Lung microvascular endothelial cell (primary cell): ENCODE data around the gene HSPBAP1. TPM values are rescaled to one million over a fixed set of nuclear protein-coding genes. Genes with fewer than 3 reads are reported as not detected.
"Not testable (repeated sequence)": the region's sequence is repeated elsewhere in the genome, so short reads cannot be mapped to it uniquely, and the experiment has no call there.

Source experiments
- DNase-seq, 2 donors: peaks; one replicate each; pipeline versions ENCODE4 v3.0.0 to v3.0.0-alpha.2; 2010; ENCODE audit warnings: low read depth in 2 of 2
- total RNA-seq: library from RNA; depleted of rRNA; stranded (reverse); fragments of >200 nt; gene quantifications from 2 replicates; pipeline ENCODE4 v1.2.1, GENCODE V29; 2014

Gene HSPBAP1
- total RNA-seq, 1 donor from 2014 or later, result 12.5 TPM

DNA sequence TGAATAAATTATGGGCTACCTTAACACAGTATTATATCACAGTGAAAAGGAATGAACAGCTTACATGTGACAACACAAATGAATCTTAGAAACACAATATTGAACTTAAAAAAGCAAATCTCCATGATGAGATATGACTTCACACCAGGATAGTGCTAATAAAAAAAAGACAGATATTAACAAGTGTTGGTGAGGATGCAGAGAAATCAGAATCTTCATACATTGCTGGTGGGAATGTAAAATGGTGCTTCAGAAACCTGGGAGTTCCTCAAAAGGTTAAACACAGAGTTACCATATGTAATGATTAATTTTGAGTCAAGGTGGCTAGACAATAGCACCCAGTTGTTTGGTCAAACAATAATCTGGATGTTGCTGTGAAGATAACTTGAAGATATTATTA lies 51.4 kb downstream of the HSPBAP1 start:
- no peak for DNase-seq

DNA sequence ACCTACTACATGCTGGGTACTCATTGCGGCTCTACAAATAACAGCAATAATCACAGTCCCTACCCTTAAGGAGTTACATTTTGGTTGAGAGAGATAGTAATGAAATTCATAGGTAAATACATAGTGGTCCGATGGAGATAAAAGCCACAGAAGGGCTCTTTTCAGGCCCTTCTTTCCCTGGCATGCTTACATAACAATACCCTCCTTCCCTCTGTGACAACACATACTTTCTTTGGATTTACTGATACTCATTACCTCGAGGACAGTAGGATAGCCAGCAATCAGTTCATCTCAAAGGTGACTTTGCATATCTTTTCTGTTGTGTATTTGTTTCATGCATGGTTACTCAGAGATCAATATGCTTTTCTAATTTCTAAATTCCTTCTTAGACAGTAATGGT lies 54.5 kb downstream of the HSPBAP1 start:
- DNase-seq, result no peak

DNA sequence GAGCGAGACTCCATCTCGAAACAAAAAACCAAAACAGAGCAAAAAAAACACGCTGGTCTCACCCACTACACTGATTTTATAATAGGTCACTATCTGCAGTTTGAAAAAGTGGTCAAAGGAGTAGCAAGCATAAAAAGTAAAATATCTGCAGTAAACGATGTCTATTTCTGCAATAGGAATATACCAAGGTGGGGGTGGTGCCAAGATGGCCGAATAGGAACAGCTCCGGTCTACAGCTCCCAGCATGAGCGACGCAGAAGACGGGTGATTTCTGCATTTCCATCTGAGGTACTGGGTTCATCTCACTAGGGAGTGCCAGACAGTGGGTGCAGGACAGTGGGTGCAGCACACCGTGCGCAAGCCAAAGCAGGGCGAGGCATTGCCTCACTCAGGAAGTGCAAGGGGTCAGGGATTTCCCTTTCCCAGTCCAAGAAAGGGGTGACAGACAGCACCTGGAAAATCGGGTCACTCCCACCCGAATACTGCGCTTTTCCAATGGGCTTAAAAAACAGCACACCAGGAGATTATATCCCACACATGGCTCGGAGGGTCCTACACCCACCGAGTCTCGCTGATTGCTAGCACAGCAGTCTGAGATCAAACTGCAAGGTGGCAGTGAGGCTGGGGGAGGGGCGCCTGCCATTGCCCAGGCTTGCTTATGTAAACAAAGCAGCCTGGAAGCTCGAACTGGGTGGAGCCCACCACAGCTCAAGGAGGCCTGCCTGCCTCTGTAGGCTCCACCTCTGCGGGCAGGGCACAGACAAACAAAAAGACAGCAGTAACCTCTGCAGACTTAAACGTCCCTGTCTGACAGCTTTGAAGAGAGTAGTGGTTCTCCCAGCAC lies 60.7 kb downstream of the HSPBAP1 start:
- not testable (repeated sequence) for DNase-seq

GRCh38 chr3:122730240-122730639 lies 63.4 kb downstream of the HSPBAP1 start:
- DNase-seq, result no peak

- DNase-seq, result no peak
Observed at GRCh38 chr3:122728756-122729514, 64.7 kb downstream of the HSPBAP1 start.

- DNase-seq, result no peak
Observed at GRCh38 chr3:122728186-122728585, 65.4 kb downstream of the HSPBAP1 start.

- DNase-seq, result no peak
Observed at GRCh38 chr3:122727766-122728165, 65.9 kb downstream of the HSPBAP1 start.

DNA sequence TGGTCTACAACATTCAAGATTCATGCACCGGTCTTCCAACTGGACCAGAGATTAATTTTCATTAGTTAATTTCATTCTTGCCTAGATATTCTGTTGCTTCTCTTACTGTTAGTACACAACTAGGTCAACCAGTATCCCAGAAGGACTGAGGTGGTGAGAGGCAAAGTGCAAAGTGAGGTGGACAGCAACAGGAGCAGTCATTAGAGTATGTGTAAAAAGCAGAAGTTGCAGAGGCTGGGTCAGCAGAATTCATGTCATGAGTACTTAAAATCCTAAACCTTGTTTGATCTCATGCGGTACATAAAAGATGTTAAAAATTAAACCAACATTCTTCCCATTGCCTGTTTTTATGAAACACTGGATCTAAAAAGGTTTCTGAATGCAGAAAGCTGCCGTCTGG lies 66.3 kb downstream of the HSPBAP1 start:
- no peak for DNase-seq

GRCh38 chr3:122725106-122725505 lies 68.5 kb downstream of the HSPBAP1 start:
- no peak for DNase-seq

DNA sequence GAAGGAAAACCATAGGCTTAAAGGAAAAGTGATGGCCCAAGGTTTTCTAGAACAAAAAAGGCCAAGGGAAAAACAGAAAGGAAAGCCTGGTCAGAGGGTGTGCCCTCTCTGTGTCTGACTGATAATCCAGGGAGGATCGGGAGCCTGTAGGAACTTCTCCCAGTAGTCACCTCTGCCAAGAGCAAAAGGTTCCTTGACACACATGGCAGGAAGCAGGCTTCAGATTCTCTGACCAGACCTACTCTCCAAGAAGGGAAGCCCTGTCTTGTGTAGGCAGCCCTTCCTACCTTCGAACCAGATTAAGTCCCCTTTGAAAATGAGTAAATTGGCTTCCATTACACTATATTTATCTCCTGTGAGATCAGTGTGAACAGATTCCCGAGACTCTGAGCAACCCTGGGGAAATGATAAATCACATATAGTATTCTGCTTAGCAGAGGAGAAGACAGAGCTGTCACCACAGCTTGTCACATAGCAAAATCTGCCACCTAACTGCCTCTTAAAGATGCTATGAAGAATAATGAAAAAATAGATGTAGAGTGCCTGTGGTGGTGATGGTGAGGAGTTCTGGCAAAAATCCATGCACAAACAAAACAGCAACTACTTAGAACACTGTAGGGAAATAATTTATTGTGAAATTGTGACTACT lies 74.2 kb downstream of the HSPBAP1 start:
- DNase-seq, result no peak

DNA sequence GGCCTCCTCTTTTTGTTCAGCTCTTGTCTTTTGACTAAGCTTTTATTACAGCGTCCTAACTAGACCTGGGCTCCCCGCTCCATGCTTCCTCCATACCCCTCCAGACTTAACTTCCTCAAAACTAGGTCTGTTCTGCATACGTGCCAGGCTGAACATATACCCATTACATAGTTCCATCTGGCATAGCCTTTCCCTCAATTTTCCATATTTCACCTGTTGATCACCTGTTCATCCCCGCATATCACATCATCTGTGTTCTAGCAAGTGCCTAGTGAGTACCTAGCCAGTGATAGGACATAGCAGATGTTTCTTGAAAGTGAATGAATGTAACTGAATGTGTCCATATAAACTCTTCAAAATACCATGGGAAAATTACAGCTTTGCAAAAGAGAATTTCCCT lies 77.0 kb downstream of the HSPBAP1 start:
- DNase-seq, result no peak

DNA sequence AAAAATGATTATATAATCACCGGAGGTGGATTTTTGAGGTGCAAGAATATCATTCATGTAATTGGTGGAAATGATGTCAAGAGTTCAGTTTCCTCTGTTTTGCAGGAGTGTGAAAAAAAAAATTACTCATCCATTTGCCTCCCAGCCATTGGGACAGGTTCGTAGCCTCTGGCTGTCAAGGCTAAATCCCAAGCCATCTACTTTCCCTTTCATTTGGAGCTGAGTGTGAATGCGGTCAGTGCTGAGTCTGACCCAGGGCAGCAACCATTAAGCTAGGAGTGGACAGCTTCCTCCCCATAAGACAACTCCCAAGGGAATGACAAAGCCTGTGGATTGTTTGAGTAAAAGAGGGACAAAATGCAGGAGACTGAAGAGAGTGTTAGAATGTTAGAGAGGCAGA lies 79.4 kb downstream of the HSPBAP1 start:
- peak; percentile 75 to 91 for DNase-seq

DNA sequence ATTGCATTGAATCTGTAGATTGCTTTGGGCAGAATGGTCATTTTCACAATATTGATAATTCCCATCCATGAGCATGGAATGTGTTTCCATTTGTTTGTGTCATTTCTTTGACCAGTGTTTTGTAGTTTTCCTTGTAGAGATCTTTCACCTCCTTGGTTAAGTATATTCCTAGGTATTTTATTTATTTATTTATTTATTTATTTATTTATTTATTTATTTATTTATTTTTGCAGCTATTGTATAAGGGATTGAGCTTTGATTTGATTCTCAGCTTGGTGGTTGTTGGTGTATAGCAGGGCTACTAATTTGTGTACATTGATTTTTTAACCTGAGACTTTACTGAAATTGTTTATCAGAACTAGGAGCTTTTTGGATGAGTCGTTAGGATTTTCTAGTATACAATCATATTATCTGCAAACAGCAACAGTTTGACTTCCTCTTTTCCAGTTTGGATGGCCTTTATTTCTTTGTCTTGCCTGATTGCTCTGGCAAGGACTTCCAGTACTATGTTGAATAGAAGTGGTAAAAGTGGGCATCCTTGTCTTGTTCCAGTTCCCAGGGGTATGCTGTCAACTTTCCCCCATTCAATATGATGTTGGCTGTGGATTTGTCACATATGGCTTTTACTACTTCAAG lies 82.9 kb downstream of the HSPBAP1 start:
- not testable (repeated sequence) for DNase-seq

DNA sequence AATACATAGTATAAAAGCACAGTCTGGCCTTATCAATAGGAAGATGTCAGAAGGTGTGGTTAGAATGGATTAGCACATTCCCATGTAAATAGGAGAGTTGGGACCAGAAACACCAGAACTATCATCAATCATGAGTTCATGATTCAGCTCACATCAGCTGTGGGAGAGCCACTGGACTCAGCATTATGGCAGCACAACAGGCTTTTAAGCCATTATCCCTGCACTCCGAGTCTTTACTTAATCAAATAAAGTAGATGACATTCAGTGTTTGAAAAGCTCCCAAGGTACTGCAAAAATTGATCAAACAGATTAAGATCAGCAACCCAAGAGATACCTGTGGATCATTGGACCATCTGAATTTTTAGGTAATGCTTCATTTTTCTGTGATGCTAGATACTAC lies 88.3 kb downstream of the HSPBAP1 start:
- no peak for DNase-seq

GRCh38 chr3:122700193-122700592 lies 93.4 kb downstream of the HSPBAP1 start:
- no peak for DNase-seq

DNA sequence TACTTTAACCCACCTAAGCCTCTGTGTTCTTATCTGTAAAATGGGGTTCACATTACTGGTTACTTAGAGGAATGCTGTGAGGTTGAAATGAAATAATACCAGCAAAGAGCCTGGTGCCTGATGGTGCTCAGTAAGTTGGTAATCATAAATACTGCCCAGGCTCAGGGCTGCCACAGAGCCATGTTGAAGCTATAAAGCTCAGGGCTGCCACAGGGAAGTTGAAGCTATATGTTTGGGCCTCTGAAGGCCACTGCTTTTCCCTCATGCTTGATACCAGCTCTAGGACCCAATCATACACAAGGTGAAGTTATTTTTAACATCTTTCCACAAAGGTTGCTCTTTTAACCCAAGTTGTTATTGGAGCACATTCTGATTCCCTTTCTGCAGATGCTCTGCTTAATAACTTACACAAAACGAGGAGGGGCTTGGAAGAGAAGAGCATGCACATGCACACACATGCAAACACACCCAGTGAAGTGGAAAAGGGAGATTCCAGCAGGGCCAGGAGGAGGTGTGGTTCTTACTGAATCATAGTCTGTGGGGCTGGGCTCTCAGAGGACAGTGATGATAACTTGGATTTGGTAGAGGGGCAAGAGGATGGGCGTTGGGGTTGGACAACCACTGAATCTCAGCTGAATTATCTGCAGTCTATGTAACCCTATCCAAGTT lies 95.5 kb downstream of the HSPBAP1 start:
- no peak for DNase-seq

DNA sequence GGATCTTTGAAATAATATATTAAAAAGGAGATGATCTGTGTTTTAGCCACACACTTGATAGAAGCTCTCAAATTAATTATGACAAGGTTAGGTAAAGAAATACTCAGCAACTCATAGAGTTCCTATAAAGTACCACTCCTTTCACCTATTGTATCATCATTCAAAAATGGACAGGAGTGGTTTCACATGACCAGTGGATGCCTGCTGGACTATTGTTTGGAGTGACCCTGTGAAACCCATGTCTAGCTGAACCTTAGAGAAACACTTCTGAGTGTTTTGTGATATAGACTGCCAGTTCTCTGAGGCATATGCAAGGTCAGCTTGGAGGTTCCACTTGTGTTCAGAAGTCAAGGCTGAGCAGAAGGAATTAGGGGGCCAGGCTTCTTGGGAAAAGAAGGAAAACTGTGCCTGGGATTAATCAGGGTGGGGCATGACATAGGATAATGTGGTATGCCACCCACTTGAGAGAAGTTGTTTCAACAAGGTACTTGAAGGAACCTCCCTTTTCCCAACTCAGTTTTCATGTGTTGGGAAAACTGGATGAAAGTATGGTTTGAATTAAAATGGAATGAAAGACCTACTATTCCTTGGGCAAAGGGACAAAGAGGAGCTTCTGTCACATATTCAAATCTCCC lies 97.6 kb downstream of the HSPBAP1 start:
- DNase-seq, result no peak

DNA sequence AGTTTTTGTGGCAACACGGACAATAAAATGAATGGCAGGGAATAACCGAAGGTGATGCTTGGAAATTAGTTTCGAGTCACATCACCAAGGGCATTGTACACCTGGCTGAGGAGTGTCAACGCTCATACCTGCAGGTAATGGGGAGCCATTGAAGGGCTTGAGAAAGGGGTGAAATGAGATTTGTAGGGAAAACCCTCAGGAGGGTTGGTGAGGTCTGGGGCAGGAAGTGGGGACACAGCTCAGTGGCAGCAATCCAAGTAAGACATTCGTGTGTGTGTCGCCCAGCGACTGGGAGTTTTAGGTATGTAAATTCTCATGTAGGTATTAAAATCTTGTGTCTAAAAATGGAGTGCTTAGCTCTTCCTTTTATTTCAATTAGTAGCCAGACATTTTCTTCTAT lies 98.7 kb downstream of the HSPBAP1 start:
- DNase-seq, result no peak

GRCh38 chr3:122692674-122693073 lies 101.0 kb downstream of the HSPBAP1 start:
- no peak for DNase-seq

DNA sequence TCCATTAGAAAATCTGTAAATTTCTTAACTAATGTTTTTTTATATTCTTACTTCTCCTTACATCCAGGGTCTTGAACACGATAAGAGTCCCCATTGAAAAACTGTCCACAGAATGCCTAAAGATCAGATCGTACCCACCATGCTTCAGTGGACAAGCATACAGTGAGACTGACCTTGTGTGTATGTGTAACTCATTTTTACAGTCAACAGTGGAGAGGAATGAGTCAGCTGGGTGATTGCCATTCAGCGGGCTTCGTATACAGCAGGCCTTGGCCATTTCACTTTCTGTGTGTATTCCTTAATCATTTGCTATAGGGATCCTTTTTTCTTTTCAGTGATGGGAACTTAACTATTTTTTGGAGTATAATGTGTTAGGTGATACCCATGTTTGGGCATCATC lies 102.4 kb downstream of the HSPBAP1 start:
- DNase-seq, result peak in 1 of 2 donors; percentile 47

GRCh38 chr3:122690096-122690495 lies 103.5 kb downstream of the HSPBAP1 start:
- no peak for DNase-seq
